ENCODE measurements around the gene GNG11.
"Not testable (repeated sequence)": the region's sequence is repeated elsewhere in the genome, so short reads cannot be mapped to it uniquely, and the experiment has no call there.

Gene GNG11

GRCh38 chr7:93911661-93912060 lies 9.9 kb upstream of the GNG11 start:
- not testable (repeated sequence) for DNase-seq

GRCh38 chr7:93913197-93913596 lies 8.3 kb upstream of the GNG11 start:
- DNase-seq = no peak

- DNase-seq = no peak
Measured at GRCh38 chr7:93914581-93915066, 6.9 kb upstream of the GNG11 start.

GRCh38 chr7:93915206-93915842 lies 6.2 kb upstream of the GNG11 start:
- DNase-seq = not testable (repeated sequence)

GRCh38 chr7:93915888-93916287 lies 5.6 kb upstream of the GNG11 start:
- DNase-seq = not testable (repeated sequence)

- peak; percentile 43 for DNase-seq
Measured at GRCh38 chr7:93916315-93916714, 5.2 kb upstream of the GNG11 start.

- DNase-seq = no peak
Measured at GRCh38 chr7:93920496-93921182, 896 bp upstream of the GNG11 start.

GRCh38 chr7:93921186-93921585 lies 349 bp upstream of the GNG11 start:
- DNase-seq = no peak

GRCh38 chr7:93923296-93923695 lies 1.8 kb downstream of the GNG11 start:
- DNase-seq = no peak

GRCh38 chr7:93923942-93924341 lies 2.4 kb downstream of the GNG11 start:
- no peak for DNase-seq

GRCh38 chr7:93926800-93927199 lies 5.3 kb downstream of the GNG11 start:
- DNase-seq = no peak

- DNase-seq = no peak
Measured at GRCh38 chr7:93927585-93927984, 6.0 kb downstream of the GNG11 start.

- no peak for DNase-seq
Measured at GRCh38 chr7:93931655-93932054, 10.1 kb downstream of the GNG11 start.

- no peak for DNase-seq
Measured at GRCh38 chr7:93933156-93933555, 11.6 kb downstream of the GNG11 start.

GRCh38 chr7:93935102-93935501 lies 13.6 kb downstream of the GNG11 start:
- no peak for DNase-seq

GRCh38 chr7:93937818-93938217 lies 16.3 kb downstream of the GNG11 start:
- no peak for DNase-seq

GRCh38 chr7:93938293-93938692 lies 16.8 kb downstream of the GNG11 start:
- no peak for DNase-seq

GRCh38 chr7:93941945-93942344 lies 20.4 kb downstream of the GNG11 start:
- DNase-seq = no peak

- no peak for DNase-seq
Measured at GRCh38 chr7:93943816-93944540, 22.4 kb downstream of the GNG11 start.

GRCh38 chr7:93944673-93945072 lies 23.1 kb downstream of the GNG11 start:
- DNase-seq = no peak

GRCh38 chr7:93945083-93945482 lies 23.5 kb downstream of the GNG11 start:
- DNase-seq = no peak

GRCh38 chr7:93945756-93946535 lies 24.4 kb downstream of the GNG11 start:
- DNase-seq = no peak

- DNase-seq = no peak
Measured at GRCh38 chr7:93948106-93948505, 26.6 kb downstream of the GNG11 start.

Data from NCI-H510A treated with DMSO at 0.1 percent for 48 hours (cell line).